Right lobe of liver (tissue), 4 donors: ENCODE measurements around the gene TESMIN.

Experiments used
- CTCF ChIP-seq, 4 donors: fragments of 200-600 bp in 3 of 4; fragments of 450-650 bp in 1 of 4; IDR thresholded peaks; one replicate each; pipeline versions ENCODE4 v1.5.1 to v1.8.0; 2016 to 2022; ENCODE audit warnings: antibody characterized with exemption in 4 of 4, mild to moderate bottlenecking in 2 of 4
- POLR2A ChIP-seq: fragments of 450-650 bp; IDR thresholded peaks from one replicate; pipeline ENCODE4 v1.6.1; 2017; ENCODE audit warnings: antibody characterized with exemption, mild to moderate bottlenecking
- donor health status: DM: no; HTN: no; CAD: no.
- donor health status: DM: no; HTN: no; CAD: no.
- donor health status: DM: no; HTN: yes; CAD: no.

GRCh38 chr11:68680541-68681231, 70.6 kb downstream of the TESMIN start:
- TF ChIP-seq CTCF (IDR thresholded peaks at IDR 0.05) (no peak), POLR2A (no peak)
